HFF-Myc (cell line): ENCODE measurements around the gene ITGAX.

Experiments
- DNase-seq: peaks from one replicate; pipeline ENCODE4 v3.0.0-alpha.2; 2011; ENCODE audit warnings: low read depth; ENCODE audit errors: extremely low read depth
- H3K4me3 ChIP-seq: replicated peaks from 2 replicates; pipeline ENCODE4 v1.5.1; 2011; ENCODE audit warnings: low read depth, mild to moderate bottlenecking, control low read depth, low read length
- TF ChIP-seq, protein P1 (sequence below): IDR thresholded peaks from 2 replicates; pipeline ENCODE4 v1.5.1; 2012; ENCODE audit warnings: mild to moderate bottlenecking, low read depth, low read length, control low read depth; ENCODE audit errors: missing control alignments

The ITGAX gene

DNA sequence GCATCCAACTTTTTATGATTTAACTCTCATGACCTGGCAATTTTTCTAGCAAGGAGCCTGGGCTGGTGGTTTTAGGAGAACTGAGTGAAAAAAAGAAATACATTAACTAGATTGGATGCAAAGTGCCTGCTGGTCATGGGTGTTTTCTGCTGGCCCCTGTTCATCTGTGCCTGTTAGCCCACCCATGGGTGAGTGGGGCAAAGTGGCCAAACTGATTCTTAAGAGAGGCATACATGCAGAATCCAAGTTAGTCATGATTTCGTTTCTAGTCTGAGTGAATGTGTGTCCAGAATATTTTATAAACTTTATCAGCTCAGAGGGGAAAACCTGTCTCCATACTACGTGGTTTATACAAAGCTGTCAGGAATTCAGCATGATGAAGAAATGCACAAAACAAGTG, 33.6 kb downstream of the ITGAX start:
- no peak for DNase-seq
- TF ChIP-seq, protein P1, sequence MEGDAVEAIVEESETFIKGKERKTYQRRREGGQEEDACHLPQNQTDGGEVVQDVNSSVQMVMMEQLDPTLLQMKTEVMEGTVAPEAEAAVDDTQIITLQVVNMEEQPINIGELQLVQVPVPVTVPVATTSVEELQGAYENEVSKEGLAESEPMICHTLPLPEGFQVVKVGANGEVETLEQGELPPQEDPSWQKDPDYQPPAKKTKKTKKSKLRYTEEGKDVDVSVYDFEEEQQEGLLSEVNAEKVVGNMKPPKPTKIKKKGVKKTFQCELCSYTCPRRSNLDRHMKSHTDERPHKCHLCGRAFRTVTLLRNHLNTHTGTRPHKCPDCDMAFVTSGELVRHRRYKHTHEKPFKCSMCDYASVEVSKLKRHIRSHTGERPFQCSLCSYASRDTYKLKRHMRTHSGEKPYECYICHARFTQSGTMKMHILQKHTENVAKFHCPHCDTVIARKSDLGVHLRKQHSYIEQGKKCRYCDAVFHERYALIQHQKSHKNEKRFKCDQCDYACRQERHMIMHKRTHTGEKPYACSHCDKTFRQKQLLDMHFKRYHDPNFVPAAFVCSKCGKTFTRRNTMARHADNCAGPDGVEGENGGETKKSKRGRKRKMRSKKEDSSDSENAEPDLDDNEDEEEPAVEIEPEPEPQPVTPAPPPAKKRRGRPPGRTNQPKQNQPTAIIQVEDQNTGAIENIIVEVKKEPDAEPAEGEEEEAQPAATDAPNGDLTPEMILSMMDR: no peak
- H3K4me3 ChIP-seq: no peak overlapping the region

DNA sequence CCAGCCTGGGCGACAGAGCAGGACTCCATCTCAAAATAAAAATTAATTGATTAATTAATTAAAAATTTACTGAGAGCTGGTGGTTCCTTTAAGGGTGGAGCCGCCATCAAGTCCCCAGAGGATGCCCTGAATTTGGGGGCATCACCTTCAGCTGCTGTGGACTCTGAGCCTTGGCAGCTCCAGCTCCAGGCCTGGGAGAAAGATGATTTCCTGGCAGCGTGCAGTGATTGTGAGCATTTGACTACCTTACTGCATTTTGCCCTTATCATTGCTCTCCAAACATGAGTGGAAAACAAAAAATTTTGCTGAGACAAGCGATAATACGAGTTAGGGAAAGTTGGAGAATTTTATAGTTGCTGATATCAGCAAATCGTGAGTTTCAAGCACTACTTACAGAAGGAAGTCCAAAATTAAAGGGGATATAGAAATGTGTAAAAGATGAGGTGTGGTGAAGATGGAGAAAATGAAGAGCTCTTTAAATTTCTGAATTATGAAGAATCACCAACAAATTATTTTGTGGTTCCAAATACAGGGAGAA, 35.6 kb downstream of the ITGAX start:
- H3K4me3 ChIP-seq: no peak overlapping the region
- TF ChIP-seq, protein P1: no peak
- DNase-seq: no peak

GRCh38 chr16:31393056-31393455, 38.1 kb downstream of the ITGAX start, which contains the start of gene ITGAD:
Gene ITGAD, plus strand, starts transcription at chr16:31393335. Its CDS starts 26 bp downstream, at chr16:31393361.
- no peak within 1 kb of the TSS for H3K4me3 ChIP-seq
- TF ChIP-seq, protein P1: no peak
- no peak for DNase-seq

DNA sequence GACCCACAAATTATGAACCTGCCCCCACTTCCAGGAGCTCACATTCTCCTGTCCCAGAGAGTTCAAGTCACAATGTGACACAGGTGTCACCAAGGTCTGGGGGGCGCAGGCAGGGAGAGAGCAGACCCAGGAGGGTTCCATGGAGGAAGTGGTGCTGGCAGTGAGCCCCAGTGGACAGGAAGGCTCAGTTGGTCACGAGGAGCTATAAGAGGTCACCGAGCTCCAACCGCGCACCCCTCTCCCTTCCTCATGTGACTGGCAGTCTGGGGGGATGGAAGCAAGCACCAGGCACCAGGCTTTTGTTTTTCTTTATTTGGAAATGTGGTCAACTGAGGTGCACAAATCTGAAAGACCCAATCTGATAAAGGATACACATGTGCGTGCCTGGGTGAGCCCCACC, 40.7 kb downstream of the ITGAX start:
- TF ChIP-seq, protein P1: no peak
- no peak overlapping the region for H3K4me3 ChIP-seq
- no peak for DNase-seq

GRCh38 chr16:31397096-31397660, 42.2 kb downstream of the ITGAX start:
- no peak for DNase-seq
- TF ChIP-seq, protein P1: no peak
- no peak overlapping the region for H3K4me3 ChIP-seq

DNA sequence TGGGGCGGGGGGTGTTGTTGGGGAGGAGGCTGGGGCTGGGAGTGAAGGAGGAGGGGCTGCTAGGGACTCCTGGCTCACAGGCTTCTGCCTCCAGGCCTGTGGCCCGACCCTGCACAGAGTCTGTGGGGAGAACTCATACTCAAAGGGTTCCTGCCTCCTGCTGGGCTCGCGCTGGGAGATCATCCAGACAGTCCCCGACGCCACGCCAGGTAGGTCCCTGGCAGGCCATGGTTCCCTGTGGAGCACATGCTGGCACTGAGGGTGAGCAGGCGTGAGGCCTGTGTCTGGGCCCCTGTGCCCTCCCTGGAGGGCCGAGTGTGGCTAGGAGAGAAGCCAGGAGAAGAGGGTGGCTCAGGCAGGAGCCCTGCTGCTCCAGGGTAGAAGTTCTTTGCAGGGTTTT, 42.7 kb downstream of the ITGAX start:
- TF ChIP-seq, protein P1: no peak
- no peak for DNase-seq
- no peak overlapping the region for H3K4me3 ChIP-seq

DNA sequence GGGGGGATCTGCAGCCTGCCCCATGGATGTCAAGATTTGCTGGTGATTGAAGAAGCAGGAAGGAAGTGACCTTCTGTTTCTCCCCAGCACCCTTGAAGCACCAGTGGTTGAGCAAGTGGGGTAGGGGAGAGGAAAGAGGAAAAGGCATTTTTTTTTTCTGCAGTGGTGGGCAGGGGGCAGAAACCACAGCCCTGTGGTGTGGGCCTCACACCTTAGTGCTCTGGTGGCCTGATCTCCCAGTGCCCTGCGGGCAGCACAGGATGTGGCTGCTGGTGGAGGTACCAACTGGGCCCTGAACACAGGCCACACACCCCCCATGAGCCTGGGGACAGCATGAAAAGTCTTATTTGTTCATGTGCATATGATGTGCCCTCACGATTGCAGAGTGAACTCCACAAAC, 45.2 kb downstream of the ITGAX start:
- no peak overlapping the region for H3K4me3 ChIP-seq
- TF ChIP-seq, protein P1: no peak
- no peak for DNase-seq
